Rectal smooth muscle tissue (tissue), 1 donor: ENCODE measurements around the gene CCDC149.

ENCODE experiments used
- H3K27ac ChIP-seq: one replicate; pipeline ENCODE4 v1.7.0; 2013; ENCODE audit warnings: low read depth, low read length, inconsistent platforms
- H3K27me3 ChIP-seq: one replicate; pipeline ENCODE4 v1.7.0; 2013; ENCODE audit warnings: low read length; ENCODE audit not compliant: control insufficient read depth, insufficient read depth
- H3K36me3 ChIP-seq: one replicate; pipeline ENCODE4 v1.7.0; 2013; ENCODE audit warnings: low read length; ENCODE audit not compliant: control insufficient read depth, insufficient read depth
- H3K4me1 ChIP-seq: one replicate; pipeline ENCODE4 v1.7.0; 2013; ENCODE audit warnings: low read length; ENCODE audit not compliant: control insufficient read depth, insufficient read depth
- H3K4me3 ChIP-seq: one replicate; pipeline ENCODE4 v1.7.0; 2013; ENCODE audit warnings: low read length
- H3K9ac ChIP-seq: one replicate; pipeline ENCODE4 v1.7.0; 2013; ENCODE audit warnings: low read length

Gene CCDC149

GRCh38 chr4:24888475-24889344 lies 24.1 kb downstream of the CCDC149 start:
- Histone ChIP-seq H3K27me3 (no peaks in the 10 kb centered on the region), H3K36me3 (no peaks in the 10 kb centered on the region), H3K27ac (no peak overlapping the region), H3K9ac (no peak overlapping the region), H3K4me3 (no peak overlapping the region), H3K4me1 (no peaks in the 10 kb centered on the region)

GRCh38 chr4:24887881-24888430 lies 24.9 kb downstream of the CCDC149 start:
- H3K9ac ChIP-seq, result no peak overlapping the region
- H3K4me1 ChIP-seq, result no peaks in the 10 kb centered on the region
- no peak overlapping the region for H3K4me3 ChIP-seq
- no peak overlapping the region for H3K27ac ChIP-seq
- H3K36me3 ChIP-seq, result no peaks in the 10 kb centered on the region
- H3K27me3 ChIP-seq, result no peaks in the 10 kb centered on the region

- Histone ChIP-seq H3K27me3 (no peaks in the 10 kb centered on the region), H3K27ac (no peak overlapping the region), H3K4me1 (peaks cover 3% of the 10 kb centered on the region), H3K9ac (no peak overlapping the region), H3K36me3 (no peaks in the 10 kb centered on the region), H3K4me3 (no peak overlapping the region)
Observed at GRCh38 chr4:24886596-24886995, 26.2 kb downstream of the CCDC149 start.

- no peak overlapping the region for H3K4me3 ChIP-seq
- no peak overlapping the region for H3K9ac ChIP-seq
- no peaks in the 10 kb centered on the region for H3K27me3 ChIP-seq
Observed at GRCh38 chr4:24885342-24885741, 27.5 kb downstream of the CCDC149 start.

GRCh38 chr4:24884902-24885301 lies 27.9 kb downstream of the CCDC149 start:
- H3K4me3 ChIP-seq, result no peak overlapping the region
- H3K4me1 ChIP-seq, result peaks cover 3% of the 10 kb centered on the region
- no peak overlapping the region for H3K27ac ChIP-seq
- H3K27me3 ChIP-seq, result no peaks in the 10 kb centered on the region
- no peak overlapping the region for H3K9ac ChIP-seq
- H3K36me3 ChIP-seq, result no peaks in the 10 kb centered on the region

More at GRCh38 chr4:24885342-24885741, 27.5 kb downstream of the CCDC149 start:
- peak overlapping the region; percentile 12 for H3K27ac ChIP-seq
- H3K4me1 ChIP-seq, result peaks cover 3% of the 10 kb centered on the region
- no peaks in the 10 kb centered on the region for H3K36me3 ChIP-seq

GRCh38 chr4:24881508-24882196 lies 31.2 kb downstream of the CCDC149 start:
- Histone ChIP-seq H3K4me3 (no peak overlapping the region), H3K4me1 (peaks cover 10% of the 10 kb centered on the region), H3K27ac (no peak overlapping the region), H3K27me3 (no peaks in the 10 kb centered on the region), H3K36me3 (no peaks in the 10 kb centered on the region), H3K9ac (no peak overlapping the region)

GRCh38 chr4:24880186-24880585 lies 32.7 kb downstream of the CCDC149 start:
- no peak overlapping the region for H3K4me3 ChIP-seq
- no peak overlapping the region for H3K27ac ChIP-seq
- peaks cover 10% of the 10 kb centered on the region for H3K4me1 ChIP-seq

GRCh38 chr4:24878636-24879016 lies 34.2 kb downstream of the CCDC149 start:
- Histone ChIP-seq H3K9ac (no peak overlapping the region), H3K27me3 (no peaks in the 10 kb centered on the region), H3K4me3 (no peak overlapping the region), H3K36me3 (no peaks in the 10 kb centered on the region), H3K27ac (peak overlapping the region; percentile 62), H3K4me1 (peaks cover 10% of the 10 kb centered on the region)

More at GRCh38 chr4:24880186-24880585, 32.7 kb downstream of the CCDC149 start:
- H3K36me3 ChIP-seq, result no peaks in the 10 kb centered on the region
- H3K27me3 ChIP-seq, result no peaks in the 10 kb centered on the region
- H3K9ac ChIP-seq, result no peak overlapping the region

- peaks cover 10% of the 10 kb centered on the region for H3K4me1 ChIP-seq
- peaks cover 4% of the 10 kb centered on the region for H3K36me3 ChIP-seq
- no peak overlapping the region for H3K4me3 ChIP-seq
- H3K27ac ChIP-seq, result peak overlapping the region; percentile 72
- no peaks in the 10 kb centered on the region for H3K27me3 ChIP-seq
- no peak overlapping the region for H3K9ac ChIP-seq
Observed at GRCh38 chr4:24877868-24878635, 34.8 kb downstream of the CCDC149 start.

GRCh38 chr4:24876431-24876830 lies 36.4 kb downstream of the CCDC149 start:
- no peak overlapping the region for H3K9ac ChIP-seq
- no peak overlapping the region for H3K4me3 ChIP-seq
- H3K27ac ChIP-seq, result no peak overlapping the region
- peaks cover 12% of the 10 kb centered on the region for H3K36me3 ChIP-seq
- no peaks in the 10 kb centered on the region for H3K27me3 ChIP-seq
- H3K4me1 ChIP-seq, result peaks cover 7% of the 10 kb centered on the region

- H3K27ac ChIP-seq, result no peak overlapping the region
- peaks cover 12% of the 10 kb centered on the region for H3K36me3 ChIP-seq
- H3K4me1 ChIP-seq, result no peaks in the 10 kb centered on the region
- H3K27me3 ChIP-seq, result no peaks in the 10 kb centered on the region
- H3K4me3 ChIP-seq, result no peak overlapping the region
- no peak overlapping the region for H3K9ac ChIP-seq
Observed at GRCh38 chr4:24872720-24873119, 40.1 kb downstream of the CCDC149 start.

- H3K36me3 ChIP-seq, result peaks cover 12% of the 10 kb centered on the region
- H3K4me1 ChIP-seq, result no peaks in the 10 kb centered on the region
- no peak overlapping the region for H3K4me3 ChIP-seq
- H3K9ac ChIP-seq, result no peak overlapping the region
- no peak overlapping the region for H3K27ac ChIP-seq
- no peaks in the 10 kb centered on the region for H3K27me3 ChIP-seq
Observed at GRCh38 chr4:24871210-24871609, 41.6 kb downstream of the CCDC149 start.
